Measurements from ENCODE around the gene LMF1. TPM values are rescaled to one million over a fixed set of nuclear protein-coding genes. Genes with fewer than 3 reads are reported as not detected.

The LMF1 gene
- total RNA-seq, 6 experiments from 2014 or later: 10.9 to 20.0 (median 13.8) TPM

DNA sequence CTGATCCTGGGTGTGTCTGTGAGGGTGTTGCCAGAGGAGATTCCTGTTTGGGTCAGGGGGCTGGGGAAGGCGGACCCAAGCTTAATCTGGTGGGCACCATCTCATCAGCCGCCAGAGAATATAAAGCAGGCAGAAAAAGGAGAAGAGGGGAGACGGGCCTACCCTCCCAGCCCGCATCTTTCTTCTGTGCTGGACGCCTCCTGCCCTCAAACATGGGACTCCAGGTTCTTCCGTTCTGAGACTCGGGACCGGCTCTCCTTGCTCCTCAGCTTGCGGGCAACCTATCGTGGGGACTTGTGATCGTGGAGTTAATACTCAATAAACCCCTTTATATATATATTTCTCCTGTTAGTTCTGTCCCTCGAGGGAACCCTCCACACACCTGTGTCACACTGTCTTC is 64.5 kb downstream of the LMF1 start:
- ATAC-seq (no peak), DNase-seq (no peak)
- Histone ChIP-seq H3K9me3 (peaks cover 0 to 3% (median 0%) of the 10 kb centered on the region in 4 donors), H3K27me3 (no peaks in the 10 kb centered on the region), H3K36me3 (no peaks in the 10 kb centered on the region), H3K4me1 (no peaks in the 10 kb centered on the region), H3K4me3 (no peak overlapping the region), H3K27ac (no peak overlapping the region)
- 93% methylated on average over 8 of the region's 12 CpGs for WGBS (ENCODE audit: insufficient coverage, low coverage, low lambda C conversion rate, missing lambda C conversion rate)
- intact Hi-C loops (cut with DNase I): no loop called here
- TF ChIP-seq POLR2A (IDR thresholded peaks at IDR 0.05): no peak
- TF ChIP-seq, protein P1, sequence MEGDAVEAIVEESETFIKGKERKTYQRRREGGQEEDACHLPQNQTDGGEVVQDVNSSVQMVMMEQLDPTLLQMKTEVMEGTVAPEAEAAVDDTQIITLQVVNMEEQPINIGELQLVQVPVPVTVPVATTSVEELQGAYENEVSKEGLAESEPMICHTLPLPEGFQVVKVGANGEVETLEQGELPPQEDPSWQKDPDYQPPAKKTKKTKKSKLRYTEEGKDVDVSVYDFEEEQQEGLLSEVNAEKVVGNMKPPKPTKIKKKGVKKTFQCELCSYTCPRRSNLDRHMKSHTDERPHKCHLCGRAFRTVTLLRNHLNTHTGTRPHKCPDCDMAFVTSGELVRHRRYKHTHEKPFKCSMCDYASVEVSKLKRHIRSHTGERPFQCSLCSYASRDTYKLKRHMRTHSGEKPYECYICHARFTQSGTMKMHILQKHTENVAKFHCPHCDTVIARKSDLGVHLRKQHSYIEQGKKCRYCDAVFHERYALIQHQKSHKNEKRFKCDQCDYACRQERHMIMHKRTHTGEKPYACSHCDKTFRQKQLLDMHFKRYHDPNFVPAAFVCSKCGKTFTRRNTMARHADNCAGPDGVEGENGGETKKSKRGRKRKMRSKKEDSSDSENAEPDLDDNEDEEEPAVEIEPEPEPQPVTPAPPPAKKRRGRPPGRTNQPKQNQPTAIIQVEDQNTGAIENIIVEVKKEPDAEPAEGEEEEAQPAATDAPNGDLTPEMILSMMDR (IDR thresholded peaks at IDR 0.05): no peak

DNA sequence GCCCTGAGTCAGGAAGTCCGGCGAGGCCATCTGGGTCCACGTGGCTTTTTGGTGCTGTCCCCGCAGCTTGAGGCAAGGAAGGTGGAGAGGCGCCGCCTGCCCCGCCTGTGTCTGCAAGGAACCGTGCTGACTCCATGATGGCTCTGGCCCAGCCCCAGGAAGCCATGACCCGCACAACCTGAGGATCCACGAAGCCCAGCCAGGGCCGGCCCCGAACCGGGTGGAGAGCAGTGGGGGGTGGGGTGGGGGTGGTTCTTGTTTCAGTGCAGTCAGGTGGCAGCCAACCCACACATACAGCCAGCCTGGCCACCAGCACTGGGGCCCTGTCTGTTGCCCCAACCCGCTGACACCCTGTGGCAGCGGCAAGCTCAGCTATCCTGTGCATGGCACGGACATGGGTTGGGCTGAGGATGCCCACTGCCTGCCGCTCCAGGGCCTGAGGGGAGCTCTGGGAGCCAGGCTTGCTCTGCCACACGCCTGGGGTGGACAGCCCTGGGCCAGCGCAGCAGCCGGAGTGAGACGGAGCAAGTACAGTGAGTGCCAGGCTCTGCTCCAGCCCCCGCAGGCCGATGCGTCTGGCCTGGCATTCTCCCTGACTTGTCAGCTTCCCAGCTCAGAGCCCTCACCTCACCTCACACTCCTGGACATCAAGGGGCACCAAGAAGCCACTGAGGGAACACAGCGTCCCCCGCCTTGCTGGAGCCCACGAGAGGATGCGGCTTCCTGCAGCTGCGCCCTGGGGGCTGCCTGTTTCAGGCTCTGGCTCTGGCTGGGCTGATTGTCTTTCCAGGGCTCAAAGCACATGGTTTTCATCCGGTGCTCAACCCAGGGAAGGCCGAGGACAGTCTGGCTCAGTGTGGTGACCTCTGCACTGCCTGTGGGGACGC is 68.8 kb downstream of the LMF1 start:
- Histone ChIP-seq H3K27me3 (no peaks in the 10 kb centered on the region), H3K9me3 (peaks cover 0 to 3% (median 0%) of the 10 kb centered on the region in 4 donors), H3K4me3 (no peak overlapping the region), H3K27ac (no peak overlapping the region), H3K4me1 (no peaks in the 10 kb centered on the region), H3K36me3 (no peaks in the 10 kb centered on the region)
- ATAC-seq: peak in 3 of 4 donors; percentile 18 to 47 (median 28)
- intact Hi-C loops (cut with DNase I): no loop called here
- TF ChIP-seq, protein P1 (IDR thresholded peaks at IDR 0.05): no peak
- no peak for TF ChIP-seq POLR2A (IDR thresholded peaks at IDR 0.05)
- no peak for DNase-seq
- no CpG with 5 or more reads among the region's 32 CpGs for WGBS (ENCODE audit: insufficient coverage, low coverage, low lambda C conversion rate, missing lambda C conversion rate)

DNA sequence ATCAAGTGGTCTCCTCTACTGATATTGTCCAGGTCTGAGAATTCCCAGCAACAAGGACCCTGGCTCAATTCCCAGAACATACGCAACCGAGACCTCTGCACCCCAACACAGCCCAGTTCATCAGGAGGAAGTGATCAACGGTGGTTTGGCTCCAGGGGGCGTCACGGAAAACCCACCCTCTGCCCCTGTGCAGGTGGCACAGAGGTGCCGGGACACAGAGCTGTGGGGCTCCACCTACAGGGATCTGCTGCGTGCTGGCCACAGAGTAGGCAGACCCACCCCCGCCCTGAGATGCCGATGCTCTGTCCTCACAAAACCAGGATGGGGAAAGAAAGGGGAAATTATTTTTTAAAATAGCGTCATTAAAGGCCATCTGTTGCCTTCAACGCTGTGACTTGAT is 69.6 kb downstream of the LMF1 start:
- intact Hi-C loops (cut with DNase I): no loop called here
- Histone ChIP-seq H3K4me3 (no peak overlapping the region), H3K27me3 (no peaks in the 10 kb centered on the region), H3K36me3 (no peaks in the 10 kb centered on the region), H3K9me3 (no peaks in the 10 kb centered on the region), H3K27ac (no peak overlapping the region), H3K4me1 (no peaks in the 10 kb centered on the region)
- TF ChIP-seq, protein P1 (IDR thresholded peaks at IDR 0.05): no peak
- TF ChIP-seq POLR2A (IDR thresholded peaks at IDR 0.05): no peak
- ATAC-seq (no peak), DNase-seq (no peak)
- WGBS (ENCODE audit: insufficient coverage, low coverage, low lambda C conversion rate, missing lambda C conversion rate): 85% methylated on average over 5 of the region's 11 CpGs

DNA sequence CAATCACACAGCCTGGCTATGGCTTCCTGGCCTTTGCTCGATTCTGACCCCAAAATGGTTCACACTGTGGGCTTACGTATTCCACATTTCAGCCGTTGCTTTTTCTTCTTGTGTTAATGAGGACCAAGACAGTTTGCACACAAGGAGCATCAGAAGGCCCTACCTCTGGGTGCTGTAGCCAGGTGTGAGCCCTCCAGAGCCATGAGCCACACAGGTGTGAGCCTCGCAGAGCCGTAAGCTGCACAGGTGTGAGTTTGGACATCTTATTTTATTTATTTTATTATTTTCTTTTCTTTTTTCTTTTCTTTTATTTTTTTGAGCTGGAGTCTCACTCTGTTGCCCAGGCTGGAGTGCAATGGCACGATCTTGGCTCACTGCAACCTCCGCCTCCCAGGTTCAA is 70.6 kb downstream of the LMF1 start:
- no peaks in the 10 kb centered on the region for H3K9me3 ChIP-seq
- DNase-seq: no peak
- H3K27me3 ChIP-seq: no peaks in the 10 kb centered on the region
- H3K36me3 ChIP-seq: no peaks in the 10 kb centered on the region
- no peak overlapping the region for H3K27ac ChIP-seq
- 93% methylated on average over 5 of the region's 7 CpGs for WGBS (ENCODE audit: insufficient coverage, low coverage, low lambda C conversion rate, missing lambda C conversion rate)
- ATAC-seq: no peak
- no peaks in the 10 kb centered on the region for H3K4me1 ChIP-seq
- intact Hi-C loops (cut with DNase I): no loop called here
- no peak overlapping the region for H3K4me3 ChIP-seq
- TF ChIP-seq POLR2A (IDR thresholded peaks at IDR 0.05): no peak
- TF ChIP-seq, protein P1 (IDR thresholded peaks at IDR 0.05): no peak
